GM21381 (cell line): ENCODE data around the gene ERICH4.
"Not testable (repeated sequence)": the region's sequence is repeated elsewhere in the genome, so short reads cannot be mapped to it uniquely, and the experiment has no call there.

Experiments used
- ATAC-seq: cut with Tn5 transposase; IDR thresholded peaks from one replicate; pipeline ENCODE4 v1.9.1; 2021; ENCODE audit warnings: mild to moderate bottlenecking, moderate library complexity; ENCODE audit not compliant: unreplicated experiment

Gene ERICH4, protein sequence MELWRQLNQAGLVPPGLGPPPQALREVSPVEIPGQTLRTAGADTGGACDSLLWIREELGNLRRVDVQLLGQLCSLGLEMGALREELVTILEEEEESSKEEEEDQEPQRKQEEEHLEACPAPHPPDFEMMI

DNA sequence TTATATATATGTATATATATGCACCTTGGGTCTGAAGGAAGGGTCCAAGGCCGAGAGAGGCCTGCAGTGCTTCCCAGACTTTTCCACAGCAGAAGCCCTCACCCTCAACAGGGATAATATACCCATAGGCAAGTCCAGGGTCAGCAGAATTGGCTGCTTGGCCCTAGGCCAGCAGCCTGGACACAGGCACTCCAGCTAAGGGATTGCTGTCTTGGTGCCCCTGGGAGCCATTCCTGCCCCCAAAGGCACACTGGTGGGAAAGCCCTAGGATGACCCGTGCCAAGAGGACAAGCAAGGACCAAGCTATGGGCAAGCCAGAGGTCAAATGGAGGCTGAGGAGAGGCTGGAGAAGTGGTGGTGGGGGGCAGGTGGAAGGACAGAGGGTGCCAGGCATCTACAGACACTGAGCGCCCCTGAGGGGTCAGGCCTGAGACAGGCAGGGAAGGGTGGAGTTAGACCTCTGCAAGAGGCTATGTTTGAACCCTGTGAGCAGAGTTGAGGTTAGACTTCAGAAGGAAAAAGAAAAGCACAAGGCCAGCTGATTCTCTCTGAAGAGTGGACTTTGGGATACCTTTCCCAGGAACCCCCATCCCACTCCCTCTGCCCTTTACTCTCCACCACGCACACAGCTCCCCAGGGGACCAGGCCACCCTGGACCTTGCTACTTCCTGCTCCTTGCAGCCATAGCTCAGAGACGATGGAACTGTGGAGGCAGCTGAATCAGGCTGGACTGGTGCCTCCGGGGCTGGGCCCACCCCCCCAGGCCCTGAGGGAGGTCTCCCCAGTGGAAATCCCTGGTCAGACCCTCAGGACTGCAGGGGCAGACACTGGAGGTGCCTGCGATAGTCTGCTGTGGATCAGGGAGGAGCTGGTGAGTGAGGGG is at the start of gene ERICH4:
ERICH4 (plus strand) TSS at position 684 of the 883 bp plus-strand sequence; CDS start at position 698, 14 bp downstream.
- no peak for ATAC-seq

DNA sequence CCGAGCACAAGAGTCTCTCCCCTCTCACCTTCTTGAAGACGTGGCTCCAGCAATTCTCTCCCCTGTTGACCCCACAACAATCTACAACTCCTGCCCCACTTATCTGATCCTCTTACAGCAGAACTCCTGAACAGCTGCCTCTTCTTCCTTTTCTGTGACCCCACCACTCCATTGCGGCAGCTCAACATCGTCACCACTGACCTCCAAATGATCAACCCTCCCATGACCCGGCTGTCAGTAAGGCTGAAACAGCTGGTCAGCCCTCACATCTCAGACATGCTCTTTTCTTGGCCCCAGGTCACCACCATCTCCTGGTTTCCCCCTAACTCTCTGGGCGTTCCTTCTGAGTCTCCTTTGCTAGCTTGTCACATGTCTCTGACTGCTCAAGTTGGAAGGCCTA is 47.6 kb upstream of the ERICH4 start:
- no peak for ATAC-seq

DNA sequence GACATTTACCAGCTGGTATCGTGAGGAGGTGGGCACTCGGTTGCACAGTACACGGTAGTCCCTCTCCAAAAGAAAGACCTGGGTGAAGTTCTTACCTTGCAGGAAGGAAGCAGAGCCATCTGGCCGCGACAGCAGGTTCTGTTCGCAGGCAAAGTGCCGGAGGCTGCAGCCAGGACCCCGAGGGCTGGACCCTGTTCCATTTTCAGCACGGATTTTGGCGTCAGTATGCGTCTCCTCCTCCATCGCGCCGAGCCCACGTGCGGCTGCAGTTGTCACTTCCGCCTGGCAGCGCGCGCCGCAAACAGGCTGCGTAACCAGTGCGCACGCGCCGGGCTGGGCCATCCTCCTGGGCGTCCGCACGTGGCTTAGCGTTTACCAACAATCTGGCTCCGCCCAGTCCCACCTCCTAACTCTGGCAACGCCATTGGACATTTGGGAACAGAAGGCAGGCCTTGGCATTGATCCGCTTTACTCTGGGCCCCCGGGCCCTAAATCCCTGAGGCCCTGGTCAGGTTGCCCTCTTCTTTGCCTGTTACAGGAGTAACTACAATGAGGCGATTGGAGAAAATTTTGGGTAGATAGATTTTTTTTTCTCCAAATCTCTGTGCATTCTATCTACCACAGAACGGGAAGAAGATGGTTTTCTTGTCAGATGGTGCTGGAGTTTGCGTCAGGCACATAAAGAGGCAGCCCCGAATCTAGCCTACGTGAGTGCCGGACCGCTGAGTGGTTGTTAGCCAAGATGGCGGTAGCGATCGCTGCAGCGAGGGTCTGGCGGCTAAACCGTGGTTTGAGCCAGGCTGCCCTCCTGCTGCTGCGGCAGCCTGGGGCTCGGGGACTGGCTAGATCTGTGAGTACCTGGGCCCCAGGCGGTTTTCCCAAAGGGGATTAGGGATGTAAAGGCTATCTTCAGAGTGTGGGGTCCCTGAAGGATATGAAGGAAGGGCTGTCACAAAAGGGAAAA is 45.6 kb upstream of the ERICH4 start, which contains the start of the genes BCKDHA and EXOSC5:
BCKDHA (plus strand) TSS at position 733 of the 964 bp plus-strand sequence; CDS start at position 743, 10 bp downstream.
EXOSC5 (minus strand) TSS at position 274 of the 964 bp plus-strand sequence; CDS start at position 243, 31 bp downstream.
- peak; percentile 87 for ATAC-seq

DNA sequence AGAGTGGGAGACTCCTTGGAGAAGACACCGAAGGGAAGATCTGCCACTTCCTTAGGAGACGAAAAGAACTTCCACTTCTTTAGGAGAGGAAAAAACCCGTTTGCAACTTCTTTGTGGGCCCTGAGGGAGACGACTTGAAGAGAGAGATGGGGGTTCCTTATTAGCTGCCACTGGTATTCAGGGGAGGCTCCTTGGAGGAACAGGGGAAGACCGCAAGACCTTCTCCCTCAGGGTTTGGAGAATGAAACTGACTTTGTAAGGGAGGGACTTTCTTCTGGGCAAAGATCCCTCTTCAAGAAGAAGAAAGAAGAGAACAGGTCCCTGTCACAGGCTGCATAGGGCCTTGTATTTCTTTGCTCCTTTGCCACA is 44.9 kb upstream of the ERICH4 start:
- ATAC-seq, result no peak

DNA sequence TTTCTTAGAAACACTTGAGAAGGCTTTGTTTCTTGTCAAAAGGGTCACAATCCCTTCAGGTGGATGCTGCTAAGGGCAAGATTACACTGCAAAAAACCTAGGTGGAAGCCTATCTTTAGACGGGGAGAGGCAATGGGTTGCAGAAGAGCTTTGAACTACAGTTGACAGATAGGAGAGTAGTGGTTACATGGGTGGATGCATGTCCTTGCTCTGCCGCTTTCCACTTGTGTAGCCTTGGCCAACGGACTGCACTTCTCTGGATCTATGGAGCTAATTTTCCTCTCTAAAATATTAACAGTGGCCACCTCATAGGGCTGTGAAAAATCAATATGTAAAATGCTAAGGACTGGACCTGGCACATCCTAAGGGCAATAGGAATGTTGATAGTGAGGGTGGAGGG is 44.4 kb upstream of the ERICH4 start:
- no peak for ATAC-seq

DNA sequence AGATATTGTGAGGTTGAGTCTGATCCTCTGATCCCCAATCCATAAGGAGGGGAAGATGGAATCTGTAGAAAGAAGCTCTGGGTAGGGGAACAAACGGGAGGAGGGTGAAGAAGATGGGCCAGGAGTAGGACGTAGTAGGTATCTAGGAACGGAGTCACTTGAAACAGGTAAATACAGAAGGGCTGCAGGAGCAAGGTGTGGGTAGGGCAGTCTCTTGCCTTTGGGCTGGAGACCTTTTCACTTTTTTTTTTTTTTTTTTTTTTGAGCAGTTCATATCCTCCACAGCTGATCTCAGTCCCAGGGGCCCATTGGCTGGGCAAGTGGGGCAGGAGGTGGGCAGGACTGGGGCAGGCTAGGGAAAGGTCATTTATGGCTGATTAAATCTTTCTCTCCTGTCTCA is 43.9 kb upstream of the ERICH4 start:
- ATAC-seq, result no peak

DNA sequence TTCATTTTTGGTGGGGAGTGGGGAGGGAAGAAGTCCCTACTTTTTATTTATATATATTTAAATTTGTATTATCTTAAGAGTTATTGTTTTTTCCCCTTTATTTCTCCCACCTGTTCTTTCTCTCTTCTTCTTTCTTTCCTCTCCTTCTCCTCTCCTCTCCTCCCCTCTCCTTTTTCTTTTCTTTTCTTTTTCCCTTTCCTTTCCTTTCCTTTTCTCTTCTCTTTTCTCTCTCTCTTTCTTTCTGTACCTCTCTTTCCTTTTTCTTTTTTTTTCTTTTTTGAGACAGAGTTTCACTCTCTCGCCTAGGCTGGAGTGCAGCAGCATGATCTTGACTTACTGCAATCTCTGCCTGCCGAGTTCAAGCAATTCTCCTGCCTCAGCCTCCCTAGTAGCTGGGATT is 43.4 kb upstream of the ERICH4 start:
- no peak for ATAC-seq

DNA sequence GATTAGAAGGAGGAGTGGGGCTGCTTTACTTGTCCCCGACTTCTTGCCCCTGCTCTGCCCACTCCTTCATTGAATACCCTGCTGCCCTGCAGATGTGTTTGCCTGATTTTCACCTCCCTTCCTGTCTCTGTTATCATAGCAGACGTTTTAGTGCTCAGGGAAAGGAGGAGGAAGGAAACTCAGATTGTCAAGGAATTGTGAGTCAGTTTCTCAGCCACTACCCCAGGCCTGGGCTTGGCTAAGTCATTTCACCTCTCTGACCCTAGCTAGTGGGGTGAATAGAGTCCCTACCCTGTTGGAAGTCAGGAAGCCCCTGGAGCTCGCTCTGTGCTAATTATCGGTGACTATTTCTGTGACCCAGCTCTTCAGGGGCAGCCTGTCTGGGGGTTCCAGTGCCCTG is 41.5 kb upstream of the ERICH4 start:
- no peak for ATAC-seq

DNA sequence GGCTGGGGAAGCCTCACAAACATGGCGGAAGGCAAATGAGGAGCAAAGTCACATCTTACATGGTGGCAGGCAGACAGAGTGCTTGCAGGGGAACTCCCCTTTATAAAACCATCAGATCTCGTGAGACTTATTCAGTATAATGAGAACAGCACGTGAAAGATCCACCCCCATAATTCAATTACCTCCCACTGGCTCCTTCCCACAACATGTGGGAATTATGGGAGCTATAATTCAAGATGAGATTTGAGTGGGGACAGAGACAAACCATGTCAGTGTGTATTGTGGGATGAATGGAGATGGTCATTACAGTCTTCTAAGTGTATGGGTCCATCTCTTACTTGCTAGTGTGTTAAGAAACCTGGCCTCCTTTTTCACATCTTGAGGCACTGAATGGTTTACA is 40.9 kb upstream of the ERICH4 start:
- no peak for ATAC-seq

DNA sequence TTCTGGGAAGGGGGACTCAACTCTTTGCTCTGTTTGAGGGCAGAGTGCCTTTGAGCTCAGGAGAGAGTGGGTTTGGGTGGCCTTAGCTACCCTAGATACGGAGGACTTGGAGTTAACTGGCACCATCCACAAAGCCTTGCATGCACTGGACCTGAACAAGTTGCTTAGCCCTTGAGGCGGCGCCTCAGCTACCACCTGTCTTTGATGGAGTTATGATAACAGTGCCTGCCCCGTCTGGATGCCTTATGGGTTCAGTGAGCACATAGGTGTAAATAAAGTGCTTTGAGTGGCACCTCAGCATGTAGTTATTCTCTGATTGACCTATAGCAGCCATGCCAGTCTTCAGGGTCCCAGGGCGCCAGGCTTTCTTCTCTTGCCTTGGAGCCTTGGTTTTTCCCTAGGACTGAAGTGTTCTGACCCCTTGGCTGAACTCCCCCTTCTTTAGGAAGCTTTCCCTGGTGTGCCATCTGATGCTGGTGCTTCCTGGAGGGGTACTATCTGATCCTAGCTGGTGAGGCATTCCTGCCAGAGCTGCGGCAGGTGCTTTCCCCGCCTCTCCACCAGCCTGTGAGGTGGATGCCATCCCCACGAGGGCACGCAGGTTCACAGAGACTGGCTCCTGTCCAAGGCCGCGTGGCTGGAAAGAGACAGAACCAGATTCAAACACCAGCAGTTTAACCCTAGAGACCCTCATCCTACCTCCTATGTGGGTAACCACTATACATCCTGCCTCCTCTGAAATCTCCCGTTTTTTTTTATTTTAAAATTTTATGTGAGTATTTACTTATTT is 39.6 kb upstream of the ERICH4 start:
- no peak for ATAC-seq

DNA sequence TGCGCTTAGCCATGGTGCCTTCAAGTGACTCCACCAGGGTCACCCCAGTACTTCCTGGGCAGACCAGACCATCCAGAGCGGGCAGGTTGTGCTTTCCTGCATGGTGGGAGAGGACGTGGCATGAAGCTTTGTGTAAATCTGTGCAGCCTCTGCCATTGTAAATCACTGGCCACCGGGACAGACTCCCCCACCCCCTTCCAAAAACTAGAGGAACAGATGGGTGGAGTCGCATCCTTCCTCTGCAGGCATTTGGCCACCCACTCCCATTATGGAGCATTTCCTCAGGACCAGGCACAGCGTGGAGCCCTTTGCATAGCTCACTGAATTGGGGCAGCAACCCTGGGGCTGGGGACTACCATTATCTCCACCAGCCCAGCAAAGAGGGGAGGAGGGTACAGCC is 37.2 kb upstream of the ERICH4 start:
- no peak for ATAC-seq

DNA sequence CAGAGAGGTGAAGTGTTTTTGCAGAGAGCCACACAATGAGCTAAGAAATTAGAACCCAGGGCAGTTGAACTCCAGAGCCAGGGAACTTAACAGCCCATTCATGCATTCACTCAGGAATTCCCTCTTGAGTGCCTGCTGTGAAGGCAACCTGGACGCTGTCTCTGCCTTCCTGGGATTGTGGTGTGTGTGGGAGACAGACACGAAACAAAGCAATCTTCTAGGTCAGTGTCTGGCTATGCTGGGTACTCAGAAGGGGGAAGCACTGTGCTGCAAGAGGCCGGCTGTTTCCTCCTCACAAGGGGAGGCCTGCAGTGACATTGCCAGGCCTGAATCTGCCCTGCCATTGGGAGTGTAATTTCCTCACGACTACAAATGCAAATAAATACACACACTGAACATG is 35.7 kb upstream of the ERICH4 start:
- ATAC-seq, result no peak

DNA sequence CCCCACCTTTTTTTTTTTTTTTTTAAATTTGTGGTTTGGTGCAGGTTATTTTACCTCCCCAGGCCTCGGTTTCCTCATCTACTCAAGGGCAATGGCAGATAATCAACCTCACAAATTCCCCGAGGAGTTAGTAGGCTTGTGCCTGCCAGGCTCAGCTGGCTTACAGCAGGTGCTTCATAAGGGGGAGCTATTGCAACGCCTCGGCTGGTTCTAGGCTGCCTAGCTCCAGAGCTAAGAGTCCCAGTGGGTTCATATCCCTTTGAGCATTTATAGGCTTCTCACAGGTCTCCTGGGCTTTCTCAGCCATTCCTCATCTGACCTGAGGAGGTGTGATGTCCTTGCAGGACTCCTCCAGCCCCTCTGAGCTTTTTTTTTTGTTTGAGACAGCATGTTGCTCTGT is 34.7 kb upstream of the ERICH4 start:
- ATAC-seq, result no peak

DNA sequence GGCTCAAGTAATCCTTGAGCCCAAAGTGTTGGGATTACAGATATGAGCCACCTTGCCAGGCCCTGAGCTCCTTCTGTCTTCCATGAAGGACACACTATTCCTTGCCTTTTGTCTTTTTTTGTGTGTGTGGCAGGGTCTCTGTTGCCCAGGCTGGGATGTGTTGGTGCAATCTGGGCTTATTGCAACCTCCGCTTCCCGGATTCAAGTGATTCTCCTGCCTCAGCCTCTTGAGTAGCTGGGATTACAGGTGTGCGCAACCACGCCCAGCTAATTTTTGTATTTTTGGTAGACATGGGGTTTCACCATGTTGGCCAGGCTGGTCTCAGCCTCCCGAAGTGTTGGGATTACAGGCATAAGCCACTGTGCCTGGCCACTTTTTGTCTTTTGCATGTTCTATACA is 34.1 kb upstream of the ERICH4 start:
- ATAC-seq, result not testable (repeated sequence)

DNA sequence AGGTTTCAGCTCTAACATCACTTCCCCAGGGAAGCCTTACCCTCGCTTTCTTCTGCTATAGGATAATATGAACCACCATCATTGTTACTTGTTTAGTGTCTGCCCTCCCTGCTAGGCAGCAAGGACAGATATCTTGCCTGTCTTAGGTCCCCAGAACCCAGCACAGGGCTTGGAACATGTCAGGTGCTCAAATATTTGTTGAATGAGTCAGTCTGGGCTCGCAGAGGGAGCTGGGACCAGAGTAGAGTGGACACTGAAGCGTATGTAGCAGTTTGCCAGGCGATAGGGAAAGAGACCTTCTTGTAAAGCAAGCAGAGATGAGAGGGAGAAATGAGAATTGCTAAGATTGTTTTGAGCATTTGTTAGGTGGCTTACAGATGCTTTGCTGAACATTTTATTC is 33.7 kb upstream of the ERICH4 start:
- no peak for ATAC-seq

DNA sequence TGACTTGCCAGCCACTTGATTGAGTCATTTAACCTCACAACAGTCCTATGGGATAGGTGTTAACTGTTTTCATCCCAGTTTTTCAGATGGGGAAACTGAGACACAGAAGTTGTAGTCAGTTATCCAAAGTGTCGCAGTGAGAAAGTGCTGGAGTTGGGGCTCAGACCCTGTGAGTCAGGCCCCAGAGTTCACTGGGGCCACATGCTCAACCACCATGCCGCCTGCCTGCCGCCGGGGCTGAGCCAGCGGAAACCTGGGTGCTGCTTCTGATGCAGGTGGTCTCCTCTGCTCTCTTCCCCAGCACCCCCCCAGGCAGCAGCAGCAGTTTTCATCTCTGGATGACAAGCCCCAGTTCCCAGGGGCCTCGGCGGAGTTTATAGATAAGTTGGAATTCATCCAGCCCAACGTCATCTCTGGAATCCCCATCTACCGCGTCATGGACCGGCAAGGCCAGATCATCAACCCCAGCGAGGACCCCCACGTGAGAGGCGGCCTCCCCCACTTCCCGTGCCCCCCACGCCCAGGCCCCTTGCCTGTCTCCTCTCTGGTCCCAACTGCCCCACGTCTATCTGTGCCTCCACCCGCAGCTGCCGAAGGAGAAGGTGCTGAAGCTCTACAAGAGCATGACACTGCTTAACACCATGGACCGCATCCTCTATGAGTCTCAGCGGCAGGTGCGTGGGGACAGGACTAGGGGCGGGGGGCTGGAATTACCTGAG is 32.5 kb upstream of the ERICH4 start:
- ATAC-seq, result no peak

DNA sequence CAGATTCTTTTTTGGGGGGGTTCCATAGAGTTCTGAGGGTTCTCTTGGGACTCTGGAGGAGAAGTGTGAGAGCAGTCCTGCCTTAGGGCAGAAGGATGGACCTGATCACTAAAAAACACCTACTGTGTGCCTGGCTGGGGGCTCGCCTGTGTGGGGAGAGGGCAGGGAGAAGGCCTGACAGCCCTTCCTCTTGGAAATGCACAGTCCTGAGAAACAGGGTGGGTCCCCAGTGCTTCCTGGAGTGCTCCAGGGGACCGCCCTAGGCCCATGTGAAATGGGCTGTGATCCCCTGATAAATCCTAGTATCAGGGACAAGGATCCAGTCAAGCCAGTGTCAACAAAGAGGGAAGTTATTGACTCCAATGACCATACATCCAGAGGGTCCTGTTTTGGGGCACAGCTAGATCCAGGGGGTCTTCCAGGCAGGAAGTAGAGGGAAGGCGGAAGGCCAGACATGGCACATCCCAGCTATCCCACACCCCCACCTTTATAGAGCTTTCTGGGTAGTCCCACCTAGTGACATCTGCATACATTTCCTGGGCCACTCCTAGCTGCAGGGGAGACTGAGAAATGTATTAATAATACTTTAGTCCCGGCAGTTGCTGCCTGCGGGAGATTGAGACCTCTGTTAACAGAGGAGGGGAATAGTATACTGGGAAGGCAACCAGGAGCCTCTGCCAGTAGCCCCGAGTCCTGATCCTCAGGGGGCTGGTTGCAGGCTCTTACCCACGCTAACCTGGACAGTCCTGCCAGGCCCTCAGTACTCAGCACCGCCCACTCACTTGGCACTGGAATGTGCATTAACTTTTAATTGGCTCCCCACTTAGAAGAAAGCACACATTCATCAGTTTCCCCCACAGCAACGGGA is 31.6 kb upstream of the ERICH4 start:
- ATAC-seq, result no peak

DNA sequence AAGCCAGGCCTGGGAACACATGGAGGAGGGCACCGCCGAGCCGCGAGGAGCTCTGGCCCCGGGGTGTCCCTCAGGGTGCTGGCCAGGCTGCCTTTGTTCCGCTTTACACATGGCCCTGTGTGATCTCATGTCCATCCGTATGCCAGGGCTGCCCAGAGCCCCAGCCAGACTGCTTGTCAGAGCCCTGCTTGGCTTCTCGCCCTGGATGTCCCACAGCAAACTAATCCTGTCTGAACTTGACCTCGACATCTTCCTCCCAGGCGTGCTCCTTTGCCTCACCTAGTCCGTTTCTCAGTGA is 31.0 kb upstream of the ERICH4 start:
- ATAC-seq, result no peak

DNA sequence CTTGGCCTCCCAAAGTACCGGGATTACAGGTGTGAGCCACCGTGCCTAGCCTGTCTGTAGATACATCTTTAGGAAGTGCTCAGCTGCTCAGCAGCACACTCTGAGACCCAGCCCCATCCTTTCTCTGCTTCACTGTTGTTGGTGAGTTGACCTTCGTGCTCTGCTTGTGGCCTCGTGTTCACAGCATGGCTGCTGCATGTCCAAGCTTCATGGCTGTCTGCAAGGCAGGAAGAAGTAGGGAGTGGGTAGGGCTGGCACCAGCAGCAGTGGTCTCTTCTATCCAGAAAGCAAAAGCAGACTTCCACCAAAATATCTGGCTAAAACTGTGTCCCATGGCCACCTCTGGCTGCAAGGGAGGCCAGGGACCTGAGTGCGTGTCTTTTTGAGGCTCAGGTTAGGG is 30.0 kb upstream of the ERICH4 start:
- no peak for ATAC-seq
